ENCODE measurements around the gene SLC6A3.

SLC6A3 gene

GRCh38 chr5:1401536-1402138 is 43.6 kb downstream of the SLC6A3 start:
- Histone ChIP-seq H3K4me2 (ENCODE audit: low read length) (no peak overlapping the region), H2AFZ (ENCODE audit: low read depth, low read length) (no peak overlapping the region), H3K27me3 (ENCODE audit: low read depth, low read length) (no peaks in the 10 kb centered on the region), H3K9ac (ENCODE audit: low read length) (no peak overlapping the region), H3K79me2 (ENCODE audit: low read length) (no peaks in the 10 kb centered on the region), H3K4me1 (ENCODE audit: low read length) (no peaks in the 10 kb centered on the region), H3K36me3 (replicated peaks; ENCODE audit: low read depth, low read length) (no peaks in the 10 kb centered on the region), H3K9me3 (ENCODE audit: insufficient read depth, low read length) (no peaks in the 10 kb centered on the region), H3K4me3 (ENCODE audit: low read length) (no peak overlapping the region), H4K20me1 (ENCODE audit: insufficient read depth, low read length) (no peaks in the 10 kb centered on the region), H3K27ac (ENCODE audit: low read length) (no peak overlapping the region)
- TF ChIP-seq CTCF (IDR thresholded peaks at IDR 0.05; ENCODE audit: low read depth, low read length) (no peak), EZH2phosphoT487 (IDR thresholded peaks at IDR 0.05; ENCODE audit: low read depth) (no peak)

- no peak overlapping the region for H2AFZ ChIP-seq (ENCODE audit: low read depth, low read length)
- H3K27ac ChIP-seq (ENCODE audit: low read length) = no peak overlapping the region
- no peaks in the 10 kb centered on the region for H3K36me3 ChIP-seq (replicated peaks; ENCODE audit: low read depth, low read length)
- no peak overlapping the region for H3K4me3 ChIP-seq (ENCODE audit: low read length)
- no peaks in the 10 kb centered on the region for H3K27me3 ChIP-seq (ENCODE audit: low read depth, low read length)
- no peaks in the 10 kb centered on the region for H4K20me1 ChIP-seq (ENCODE audit: insufficient read depth, low read length)
- no peaks in the 10 kb centered on the region for H3K4me1 ChIP-seq (ENCODE audit: low read length)
- no peak overlapping the region for H3K9ac ChIP-seq (ENCODE audit: low read length)
- no peak for TF ChIP-seq CTCF (IDR thresholded peaks at IDR 0.05; ENCODE audit: low read depth, low read length)
- no peak for TF ChIP-seq EZH2phosphoT487 (IDR thresholded peaks at IDR 0.05; ENCODE audit: low read depth)
- no peaks in the 10 kb centered on the region for H3K79me2 ChIP-seq (ENCODE audit: low read length)
- no peaks in the 10 kb centered on the region for H3K9me3 ChIP-seq (ENCODE audit: insufficient read depth, low read length)
- H3K4me2 ChIP-seq (ENCODE audit: low read length) = no peak overlapping the region
These were observed 44.3 kb downstream of the SLC6A3 start for GRCh38 chr5:1400936-1401335.

GRCh38 chr5:1400211-1400855 is 44.9 kb downstream of the SLC6A3 start:
- no peak overlapping the region for H3K4me2 ChIP-seq (ENCODE audit: low read length)
- TF ChIP-seq EZH2phosphoT487 (IDR thresholded peaks at IDR 0.05; ENCODE audit: low read depth) = no peak
- no peak for TF ChIP-seq CTCF (IDR thresholded peaks at IDR 0.05; ENCODE audit: low read depth, low read length)
- no peak overlapping the region for H3K27ac ChIP-seq (ENCODE audit: low read length)
- no peak overlapping the region for H3K4me3 ChIP-seq (ENCODE audit: low read length)
- H3K9me3 ChIP-seq (ENCODE audit: insufficient read depth, low read length) = no peaks in the 10 kb centered on the region
- H3K36me3 ChIP-seq (replicated peaks; ENCODE audit: low read depth, low read length) = no peaks in the 10 kb centered on the region
- no peak overlapping the region for H3K9ac ChIP-seq (ENCODE audit: low read length)
- H3K79me2 ChIP-seq (ENCODE audit: low read length) = no peaks in the 10 kb centered on the region
- no peaks in the 10 kb centered on the region for H4K20me1 ChIP-seq (ENCODE audit: insufficient read depth, low read length)
- H2AFZ ChIP-seq (ENCODE audit: low read depth, low read length) = no peak overlapping the region
- no peaks in the 10 kb centered on the region for H3K27me3 ChIP-seq (ENCODE audit: low read depth, low read length)
- H3K4me1 ChIP-seq (ENCODE audit: low read length) = no peaks in the 10 kb centered on the region

- Histone ChIP-seq H3K9ac (ENCODE audit: low read length) (no peak overlapping the region), H2AFZ (ENCODE audit: low read depth, low read length) (no peak overlapping the region), H3K4me1 (ENCODE audit: low read length) (no peaks in the 10 kb centered on the region), H3K79me2 (ENCODE audit: low read length) (no peaks in the 10 kb centered on the region), H3K4me2 (ENCODE audit: low read length) (no peak overlapping the region), H3K36me3 (replicated peaks; ENCODE audit: low read depth, low read length) (no peaks in the 10 kb centered on the region), H3K27me3 (ENCODE audit: low read depth, low read length) (no peaks in the 10 kb centered on the region), H3K4me3 (ENCODE audit: low read length) (no peak overlapping the region), H3K9me3 (ENCODE audit: insufficient read depth, low read length) (no peaks in the 10 kb centered on the region), H3K27ac (ENCODE audit: low read length) (no peak overlapping the region), H4K20me1 (ENCODE audit: insufficient read depth, low read length) (no peaks in the 10 kb centered on the region)
- TF ChIP-seq EZH2phosphoT487 (IDR thresholded peaks at IDR 0.05; ENCODE audit: low read depth) (no peak), CTCF (IDR thresholded peaks at IDR 0.05; ENCODE audit: low read depth, low read length) (no peak)
These were observed 45.5 kb downstream of the SLC6A3 start for GRCh38 chr5:1399737-1400136.

Data from OCI-LY3 (cell line).